Lower leg skin (tissue), 4 donors: Measurements from ENCODE around the gene MCM7. TPM values are rescaled to one million over a fixed set of nuclear protein-coding genes. Genes with fewer than 3 reads are reported as not detected.
A peak's percentile ranks its signal among the peaks of the same experiment; 100 is the strongest.

Experiments
- DNase-seq, 2 donors: peaks; one replicate each; pipeline ENCODE4 v3.0.0-alpha.2; 2019; ENCODE audit warnings: low spot score in 2 of 2
- H3K4me3 ChIP-seq: fragments of 200-600 bp; sonication (generic); 2 replicates; pipeline ENCODE4 v1.5.1; 2017; ENCODE audit warnings: mild to moderate bottlenecking, low read depth; ENCODE audit not compliant: poor library complexity, severe bottlenecking
- POLR2A ChIP-seq, 2 donors: fragments of 450-650 bp; IDR thresholded peaks; one replicate each; pipeline ENCODE4 v1.6.1; 2016 to 2017; ENCODE audit warnings: antibody characterized with exemption in 2 of 2, mild to moderate bottlenecking in 1 of 2, moderate library complexity in 1 of 2
- WGBS, 2 donors: methylation state at CpG; one replicate each; pipeline ENCODE4 v1.1.5; 2018; 5-methylcytosine and 5-hydroxymethylcytosine counted together
- intact Hi-C: fragments of 100-400 bp; cut with DNase I; formaldehyde crosslinking; loops from one replicate; pipeline ENCODE4 v1.15.0; 2023; ENCODE audit warnings: low total_unique reads
- total RNA-seq, 4 donors: library from RNA; depleted of rRNA; stranded (reverse); fragments of >200 nt; gene quantifications; one replicate each; pipeline ENCODE4 v1.1.0, GENCODE V29; 2016
- TF ChIP-seq, protein P1 (sequence below), 3 donors: fragments of 450-650 bp; IDR thresholded peaks; one replicate each; pipeline ENCODE4 v1.5.1; 2016; ENCODE audit warnings: antibody characterized with exemption in 3 of 3, mild to moderate bottlenecking in 3 of 3, moderate library complexity in 2 of 3

Gene MCM7
- total RNA-seq, 4 donors from 2014 or later: 41.5 to 52.2 (median 50.4) TPM

DNA sequence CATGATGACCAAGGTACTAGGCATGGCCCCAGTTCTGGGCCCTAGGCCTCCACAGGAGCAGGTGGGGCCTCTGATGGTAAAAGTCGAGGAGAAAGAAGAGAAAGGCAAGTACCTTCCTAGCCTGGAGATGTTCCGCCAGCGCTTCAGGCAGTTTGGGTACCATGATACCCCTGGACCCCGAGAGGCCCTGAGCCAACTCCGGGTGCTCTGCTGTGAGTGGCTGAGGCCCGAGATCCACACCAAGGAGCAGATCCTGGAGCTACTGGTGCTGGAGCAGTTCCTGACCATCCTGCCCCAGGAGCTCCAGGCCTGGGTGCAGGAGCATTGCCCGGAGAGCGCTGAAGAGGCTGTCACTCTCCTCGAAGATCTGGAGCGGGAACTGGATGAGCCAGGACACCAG lies 44.2 kb downstream of the MCM7 start:
- WGBS, 2 donors: 95 to 96% methylated on average over 10 of the region's 10 CpGs
- no peak for DNase-seq
- no peak for TF ChIP-seq POLR2A (IDR thresholded peaks at IDR 0.05)
- TF ChIP-seq, protein P1, sequence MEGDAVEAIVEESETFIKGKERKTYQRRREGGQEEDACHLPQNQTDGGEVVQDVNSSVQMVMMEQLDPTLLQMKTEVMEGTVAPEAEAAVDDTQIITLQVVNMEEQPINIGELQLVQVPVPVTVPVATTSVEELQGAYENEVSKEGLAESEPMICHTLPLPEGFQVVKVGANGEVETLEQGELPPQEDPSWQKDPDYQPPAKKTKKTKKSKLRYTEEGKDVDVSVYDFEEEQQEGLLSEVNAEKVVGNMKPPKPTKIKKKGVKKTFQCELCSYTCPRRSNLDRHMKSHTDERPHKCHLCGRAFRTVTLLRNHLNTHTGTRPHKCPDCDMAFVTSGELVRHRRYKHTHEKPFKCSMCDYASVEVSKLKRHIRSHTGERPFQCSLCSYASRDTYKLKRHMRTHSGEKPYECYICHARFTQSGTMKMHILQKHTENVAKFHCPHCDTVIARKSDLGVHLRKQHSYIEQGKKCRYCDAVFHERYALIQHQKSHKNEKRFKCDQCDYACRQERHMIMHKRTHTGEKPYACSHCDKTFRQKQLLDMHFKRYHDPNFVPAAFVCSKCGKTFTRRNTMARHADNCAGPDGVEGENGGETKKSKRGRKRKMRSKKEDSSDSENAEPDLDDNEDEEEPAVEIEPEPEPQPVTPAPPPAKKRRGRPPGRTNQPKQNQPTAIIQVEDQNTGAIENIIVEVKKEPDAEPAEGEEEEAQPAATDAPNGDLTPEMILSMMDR (IDR thresholded peaks at IDR 0.05): no peak
- intact Hi-C loops: loop anchor here (10.0 kb wide), 1 partner anchor 62 kb away; no protein-coding TSS in a partner anchor
- no peak overlapping the region for H3K4me3 ChIP-seq

DNA sequence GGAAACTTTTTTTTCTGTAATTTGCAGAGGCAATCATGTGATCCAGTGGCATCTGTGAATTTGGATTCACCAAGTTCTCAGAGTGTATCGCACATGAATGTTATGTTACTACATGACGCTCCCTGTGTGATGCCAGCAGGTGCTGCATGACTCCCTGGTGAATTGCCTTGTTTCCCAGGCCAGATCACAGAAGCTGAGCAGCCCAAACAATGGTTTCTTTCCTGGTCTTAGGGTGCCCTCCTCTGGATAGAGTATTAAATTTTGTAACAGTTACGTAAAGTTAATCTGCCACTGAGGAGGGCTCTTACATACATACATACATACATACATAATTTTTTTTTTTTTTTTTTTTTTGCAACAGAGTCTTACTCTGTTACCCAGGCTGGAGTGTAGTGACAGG lies 48.0 kb downstream of the MCM7 start:
- no peak overlapping the region for H3K4me3 ChIP-seq
- TF ChIP-seq, protein P1 (IDR thresholded peaks at IDR 0.05): no peak
- TF ChIP-seq POLR2A (IDR thresholded peaks at IDR 0.05): no peak
- 37 to 59% methylated on average over 3 of the region's 3 CpGs for WGBS, 2 donors
- DNase-seq: peak in 1 of 2 donors; percentile 26
- intact Hi-C loops: loop anchor here (10.0 kb wide), 1 partner anchor 58 kb away; no protein-coding TSS in a partner anchor

DNA sequence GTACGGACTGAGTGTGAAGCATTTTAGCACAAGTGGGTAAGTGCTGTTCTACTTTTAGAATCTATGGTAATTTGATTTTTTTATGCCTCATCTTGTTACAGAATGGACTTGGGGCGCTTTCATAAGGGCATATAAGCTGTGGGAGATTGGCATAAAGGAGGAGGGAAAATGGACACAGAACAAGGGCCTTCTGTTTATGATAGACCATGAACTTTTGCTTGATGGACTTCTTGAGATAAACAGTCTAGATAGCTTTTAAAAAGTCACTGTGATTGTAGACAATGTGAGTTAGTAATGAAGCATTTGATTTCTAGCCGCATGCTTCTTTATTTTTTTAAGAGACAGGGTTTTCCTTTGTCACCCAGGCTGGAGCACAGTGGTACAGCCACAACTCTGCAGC lies 49.6 kb downstream of the MCM7 start:
- no peak for TF ChIP-seq POLR2A (IDR thresholded peaks at IDR 0.05)
- TF ChIP-seq, protein P1 (IDR thresholded peaks at IDR 0.05): no peak
- no peak for DNase-seq
- intact Hi-C loops: loop anchor here (10.0 kb wide), 1 partner anchor 57 kb away; no protein-coding TSS in a partner anchor
- 89 to 95% methylated on average over 3 of the region's 3 CpGs for WGBS, 2 donors
- no peak overlapping the region for H3K4me3 ChIP-seq

- WGBS, 2 donors: 0% methylated on average over 34 to 46 of the region's 47 CpGs
- intact Hi-C loops: loop anchor here (10.0 kb wide), 1 partner anchor 55 kb away; no protein-coding TSS in a partner anchor
- H3K4me3 ChIP-seq: peak within 1 kb of the TSS; percentile 66
- peak; percentile 70 to 96 for DNase-seq
- no peak for TF ChIP-seq POLR2A (IDR thresholded peaks at IDR 0.05)
- TF ChIP-seq, protein P1 (IDR thresholded peaks at IDR 0.05): no peak
Measured at GRCh38 chr7:100049441-100050291, 51.5 kb downstream of the MCM7 start, which contains the start of gene ZSCAN21. Gene ZSCAN21 (plus strand): TSS chr7:100049774. CDS start chr7:100057007, 7,233 bp downstream.

DNA sequence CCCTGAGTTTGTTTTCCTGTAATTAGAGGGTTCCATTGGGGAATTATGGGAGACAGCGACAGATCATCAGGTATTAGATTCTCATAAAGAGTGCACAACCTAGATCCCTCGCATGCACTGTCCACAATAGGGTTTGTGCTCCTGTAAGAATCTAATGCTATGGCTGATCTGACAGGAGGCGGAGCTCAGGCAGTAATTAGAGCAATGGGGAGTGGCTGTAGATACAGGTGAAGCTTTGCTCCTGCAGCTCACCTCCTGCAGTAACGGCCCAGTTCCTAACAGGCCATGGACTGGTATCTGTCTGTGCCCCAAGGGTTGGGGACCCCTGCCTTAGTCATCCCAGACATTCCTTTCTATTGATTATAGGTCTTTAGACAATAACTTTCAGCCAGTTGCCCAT lies 52.5 kb downstream of the MCM7 start:
- H3K4me3 ChIP-seq: no peak overlapping the region
- TF ChIP-seq, protein P1 (IDR thresholded peaks at IDR 0.05): no peak
- no peak for TF ChIP-seq POLR2A (IDR thresholded peaks at IDR 0.05)
- intact Hi-C loops: no loop called here
- WGBS, 2 donors: 71 to 76% methylated on average over 4 of the region's 4 CpGs
- no peak for DNase-seq
